HG02885 (cell line): ENCODE results near the gene NLRC3.
"Not testable (repeated sequence)": the region's sequence is repeated elsewhere in the genome, so short reads cannot be mapped to it uniquely, and the experiment has no call there.

Experiments
- ATAC-seq: cut with Tn5 transposase; IDR thresholded peaks from one replicate; pipeline ENCODE4 v1.9.1; 2021; ENCODE audit warnings: mild to moderate bottlenecking; ENCODE audit not compliant: unreplicated experiment, poor library complexity

NLRC3 gene

DNA sequence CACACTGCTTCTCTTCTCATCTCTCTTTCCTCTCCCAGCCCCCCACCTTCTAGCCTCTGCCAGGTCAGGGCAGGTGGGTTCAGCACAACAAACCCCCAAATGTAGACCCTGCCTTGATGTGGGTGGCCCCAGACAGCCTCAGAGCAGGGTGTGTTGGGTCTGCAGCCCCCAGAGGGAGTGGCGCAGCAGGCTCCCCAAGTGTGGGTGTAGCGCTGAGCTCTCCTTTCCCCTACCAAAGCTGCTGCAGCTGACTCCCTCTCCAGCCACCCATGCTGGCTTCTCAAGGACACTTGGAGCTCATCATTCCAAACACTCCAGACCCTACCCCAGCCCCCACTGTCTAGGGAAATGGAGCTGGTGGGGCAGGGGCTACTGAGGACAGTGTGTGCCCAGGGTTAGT is 27.3 kb downstream of the NLRC3 start:
- ATAC-seq, result no peak

DNA sequence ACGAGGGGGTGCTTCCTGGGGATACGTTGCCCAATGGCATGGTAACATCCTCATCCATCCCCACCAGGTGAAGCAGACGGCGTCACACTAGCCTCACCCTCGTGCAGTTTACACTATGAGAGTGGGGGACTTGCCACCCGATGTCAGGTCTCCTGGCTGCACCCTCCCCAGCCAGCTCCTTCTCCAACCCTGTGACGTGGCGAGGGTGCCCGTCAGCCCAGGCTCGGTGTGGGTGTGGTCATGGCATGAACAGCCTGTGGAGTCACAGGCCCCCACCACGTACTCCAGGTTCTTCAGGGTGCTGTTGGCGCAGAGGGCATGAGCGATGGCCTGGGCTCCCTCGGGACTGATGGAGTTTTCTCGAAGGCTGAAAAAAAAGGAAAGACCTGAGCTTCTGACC is 28.3 kb downstream of the NLRC3 start:
- ATAC-seq, result no peak

DNA sequence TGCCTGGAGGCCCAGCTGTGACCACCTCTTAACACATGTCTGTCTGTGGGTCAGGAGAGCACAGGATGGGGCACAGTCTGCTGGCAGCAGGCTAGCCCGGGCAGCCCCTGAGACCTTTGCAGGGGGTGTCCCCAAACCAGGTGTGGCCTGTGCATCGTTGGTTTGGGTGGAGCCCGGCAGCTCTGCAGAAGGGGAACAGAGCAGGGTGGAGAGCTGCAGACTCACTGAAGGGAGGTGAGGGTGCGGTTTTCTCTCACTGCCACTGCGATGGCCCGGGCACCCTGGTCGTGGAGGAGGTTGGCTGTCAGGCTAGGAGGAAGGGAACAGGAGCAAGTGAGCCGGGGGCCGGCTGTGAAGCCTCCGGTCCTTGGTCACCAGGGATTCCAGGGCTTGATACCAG is 28.8 kb downstream of the NLRC3 start:
- no peak for ATAC-seq

DNA sequence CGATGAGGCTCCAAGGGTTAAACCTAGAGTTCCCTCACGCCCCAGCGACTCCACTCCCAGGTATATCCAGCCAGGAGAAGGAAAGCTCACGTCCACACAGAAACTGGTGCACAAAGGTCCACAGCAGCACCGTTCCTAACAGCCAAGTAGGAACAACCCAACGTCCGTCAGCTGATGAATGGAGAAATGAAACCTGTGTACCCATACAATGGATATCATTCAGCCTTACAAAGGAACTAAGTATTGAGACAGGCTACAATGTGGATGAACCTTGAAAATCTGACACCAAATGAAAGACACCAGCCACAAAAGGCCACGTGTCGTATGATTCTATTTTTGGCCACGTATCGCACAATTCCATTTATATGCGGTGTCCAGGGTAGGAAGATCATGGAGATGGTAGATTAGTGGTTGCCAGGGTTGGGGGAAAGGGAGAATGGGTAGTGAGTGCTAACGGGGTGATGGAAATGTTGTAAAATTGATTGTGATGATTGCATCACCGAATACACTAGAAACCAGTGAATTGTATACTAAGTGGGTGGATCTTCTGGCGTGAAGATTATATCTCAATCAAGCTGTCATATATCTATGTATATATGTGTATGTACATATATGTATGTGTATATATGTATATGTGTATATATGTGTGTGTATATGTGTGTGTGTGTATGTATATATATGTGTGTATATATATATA is 30.1 kb downstream of the NLRC3 start:
- no peak for ATAC-seq

DNA sequence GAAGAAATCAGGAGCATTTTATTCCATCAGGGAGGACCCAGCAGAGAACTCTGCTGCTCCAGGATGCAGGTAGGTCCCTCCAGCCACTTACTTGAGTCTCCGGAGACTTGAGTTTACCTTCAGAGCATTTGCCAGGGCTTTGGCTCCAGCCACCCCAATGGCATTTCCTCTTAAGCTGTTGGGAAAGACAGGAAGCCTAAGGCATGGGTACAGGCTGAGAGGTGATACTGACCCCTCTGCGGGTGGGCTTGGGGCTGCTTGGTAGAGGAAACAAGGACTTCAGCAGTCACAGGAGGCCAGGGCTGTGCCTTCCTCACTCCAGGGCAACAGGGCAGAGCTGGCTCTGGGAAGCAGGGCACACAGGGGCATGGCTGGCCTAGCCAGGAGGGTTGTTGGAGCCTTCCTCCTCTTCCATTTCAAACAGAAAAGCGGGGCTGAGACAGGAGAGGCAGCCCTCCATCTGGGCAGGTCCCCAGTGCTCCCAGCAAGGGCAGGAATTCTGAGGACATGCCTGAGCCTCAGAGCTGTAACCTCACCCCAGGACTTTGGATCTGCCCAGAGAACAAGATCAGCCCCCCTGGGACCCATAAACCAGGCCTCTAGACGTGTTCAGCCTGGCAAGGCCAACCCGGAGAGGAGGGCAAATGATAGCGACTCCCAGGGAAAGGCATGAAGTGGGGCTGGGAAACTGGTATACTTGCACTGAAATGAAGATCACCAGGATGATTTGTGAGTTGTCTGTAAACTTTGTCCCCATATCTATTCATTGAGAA is 34.4 kb downstream of the NLRC3 start:
- no peak for ATAC-seq

DNA sequence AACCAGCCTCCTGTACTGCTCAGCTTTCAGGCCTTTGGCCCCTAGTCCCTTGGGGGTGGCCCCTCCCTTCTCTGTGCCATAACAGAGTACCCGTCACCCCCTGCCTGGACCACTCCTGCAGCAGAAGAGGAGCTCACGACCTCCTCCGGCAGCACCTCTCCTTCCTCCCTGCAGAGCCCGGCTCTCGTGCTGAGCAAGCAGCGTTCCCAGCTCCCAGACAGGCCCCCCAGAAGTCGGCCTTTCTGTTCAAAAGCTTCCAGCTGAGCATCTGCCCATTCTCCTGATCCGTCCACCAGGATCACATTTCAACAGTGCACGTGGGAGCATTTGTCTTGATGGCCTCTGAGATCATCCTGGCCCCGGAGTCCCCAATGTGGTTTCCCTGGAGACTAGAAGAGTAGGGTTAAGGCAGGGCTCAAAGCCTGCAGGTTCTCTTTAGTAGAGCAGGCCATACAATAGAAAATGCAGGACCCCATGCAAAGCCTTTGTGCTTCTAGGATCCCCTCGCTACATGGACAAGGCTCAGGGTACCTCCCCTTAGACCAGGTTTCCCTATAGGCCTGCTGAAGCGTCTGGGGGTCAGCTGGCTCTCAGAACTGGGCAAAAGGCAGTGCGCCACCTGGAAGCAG is 35.6 kb downstream of the NLRC3 start:
- ATAC-seq, result no peak

DNA sequence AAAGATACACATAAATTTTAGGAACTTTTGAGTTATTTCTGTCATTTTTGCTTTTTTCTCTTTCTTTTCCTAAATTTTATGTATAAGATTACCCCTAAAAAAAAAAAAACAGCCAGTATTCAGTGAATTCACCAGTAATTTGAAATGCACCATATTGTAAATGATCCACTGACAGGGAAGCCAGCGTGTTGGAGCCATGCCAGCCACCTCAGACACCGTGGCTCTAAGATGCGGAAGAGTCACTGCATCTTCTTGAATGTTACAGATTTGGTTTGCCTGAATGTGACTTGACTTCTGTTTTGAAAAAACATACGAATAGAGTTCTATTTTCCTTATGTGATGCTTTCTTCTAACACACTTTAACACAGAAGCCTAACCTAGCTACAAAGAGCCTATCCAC is 39.0 kb downstream of the NLRC3 start:
- ATAC-seq, result no peak

DNA sequence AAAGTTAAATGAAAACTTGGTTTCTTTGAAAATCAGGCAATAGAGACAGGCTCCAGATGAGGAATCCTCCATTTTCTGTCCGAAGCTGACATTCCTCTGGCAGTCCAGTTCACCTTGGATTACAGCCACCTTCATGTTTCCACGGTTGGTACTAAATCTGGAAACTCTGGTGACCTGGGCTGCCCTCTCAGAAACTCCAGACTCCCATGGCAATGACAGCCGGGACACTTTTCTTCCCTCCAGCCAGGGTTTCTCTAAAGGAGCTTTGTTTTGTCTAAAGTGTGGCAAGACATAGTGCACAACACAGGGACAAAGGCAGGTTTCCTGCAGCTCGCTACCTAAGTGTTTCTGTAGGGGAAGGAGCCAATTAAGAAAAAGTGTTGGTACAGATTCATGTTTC is 40.4 kb downstream of the NLRC3 start:
- no peak for ATAC-seq

DNA sequence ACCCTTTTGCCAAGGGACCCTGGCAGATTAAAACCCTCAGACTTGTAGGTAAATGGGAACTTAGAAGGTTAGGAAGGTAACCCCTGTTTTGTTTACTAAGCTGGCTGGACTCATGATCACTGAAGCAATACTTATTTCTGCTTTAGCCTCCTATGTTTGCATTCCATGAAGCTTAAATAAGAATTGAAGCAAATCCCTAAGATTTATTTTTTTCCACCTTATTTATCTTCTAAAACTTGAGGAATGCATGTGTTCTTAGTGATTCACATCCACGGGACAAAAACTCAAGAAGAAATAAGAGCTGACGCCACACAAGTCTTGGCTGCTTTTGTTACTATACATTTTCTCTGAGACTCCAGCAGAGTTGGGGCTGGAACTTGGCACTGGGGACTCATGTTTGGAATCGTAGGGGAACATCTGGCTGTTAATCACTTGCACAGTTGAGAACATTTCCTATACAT is 40.9 kb downstream of the NLRC3 start:
- ATAC-seq, result no peak

DNA sequence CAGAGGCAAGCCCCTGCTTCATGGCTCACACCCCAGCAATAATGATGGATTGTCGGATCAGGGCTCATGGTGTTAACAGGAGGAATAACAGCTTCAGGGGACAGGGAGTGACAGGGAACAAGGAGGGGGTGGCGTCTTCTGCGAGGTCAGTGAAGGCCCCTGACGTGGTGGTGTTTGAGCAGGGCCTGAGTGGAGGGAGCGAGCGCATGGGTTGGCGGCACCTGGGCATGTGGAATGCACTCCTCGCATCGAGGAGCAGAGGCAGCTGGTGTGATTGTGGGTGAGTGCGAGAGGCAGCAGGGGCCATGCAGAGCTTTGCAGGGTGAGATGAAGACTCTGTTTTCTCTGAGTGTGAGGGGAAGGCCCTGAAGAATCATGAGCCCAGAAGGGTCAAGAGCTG is 43.1 kb downstream of the NLRC3 start:
- ATAC-seq, result no peak

DNA sequence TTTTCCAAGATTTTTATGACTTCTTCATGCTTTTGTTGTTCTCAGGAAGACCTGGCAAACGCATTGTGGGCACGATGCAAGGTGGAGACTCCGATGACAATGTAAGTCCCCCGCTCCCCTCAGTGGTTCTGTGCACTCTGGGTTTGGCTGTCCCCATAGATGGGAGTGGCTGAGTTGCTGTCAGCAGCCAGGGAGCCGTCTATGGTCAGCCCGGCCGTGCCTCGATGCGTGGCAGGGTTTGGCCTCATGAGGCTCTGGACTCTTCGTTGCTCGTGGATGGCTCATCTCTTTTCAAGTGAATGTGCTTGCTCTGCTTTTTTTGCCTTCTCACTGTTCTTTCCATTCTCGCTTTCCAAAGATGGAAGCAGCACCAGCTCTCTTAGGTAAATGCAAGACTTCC is 44.5 kb downstream of the NLRC3 start:
- ATAC-seq, result no peak

DNA sequence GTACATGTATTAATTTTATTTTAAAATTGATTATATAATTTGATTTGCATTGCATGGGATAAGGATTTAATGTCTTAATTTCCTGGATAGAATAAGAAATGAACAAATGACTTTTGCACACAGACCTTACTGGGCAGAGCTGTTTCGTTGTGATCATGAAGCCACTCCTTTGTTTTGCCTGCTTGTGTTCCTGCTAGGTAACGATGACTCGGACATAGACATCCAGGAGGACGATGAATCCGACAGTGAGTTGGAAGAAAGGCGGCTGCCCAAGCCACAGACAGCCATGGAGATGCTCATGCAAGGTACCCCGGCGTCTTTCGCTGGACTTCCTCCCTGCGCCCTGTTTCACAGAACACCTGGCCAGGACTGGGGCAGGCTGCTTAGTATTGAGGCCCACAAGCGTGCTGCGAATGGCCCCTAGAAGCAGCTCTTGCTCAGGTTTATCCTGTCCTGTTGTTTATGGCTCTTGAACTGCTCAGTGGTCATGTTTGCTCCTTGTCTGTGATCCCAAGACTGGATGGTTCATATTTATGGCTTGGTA is 46.8 kb downstream of the NLRC3 start:
- ATAC-seq, result no peak

DNA sequence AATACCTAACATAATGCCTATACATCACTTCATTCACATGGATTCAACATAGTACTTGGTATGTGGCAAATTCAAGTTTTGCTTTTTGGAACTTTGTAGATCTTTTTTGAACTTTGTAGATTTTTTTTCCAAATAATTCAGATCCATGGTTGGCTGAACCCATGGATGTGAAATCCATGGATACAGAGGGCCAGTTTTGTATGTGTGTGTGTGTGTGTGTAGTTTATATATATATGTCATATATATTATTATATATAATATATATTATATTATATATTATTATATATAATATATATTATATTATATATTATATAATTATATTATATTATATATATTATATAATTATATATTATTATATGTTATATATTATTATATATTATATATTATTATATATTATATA is 48.0 kb downstream of the NLRC3 start:
- no peak for ATAC-seq

DNA sequence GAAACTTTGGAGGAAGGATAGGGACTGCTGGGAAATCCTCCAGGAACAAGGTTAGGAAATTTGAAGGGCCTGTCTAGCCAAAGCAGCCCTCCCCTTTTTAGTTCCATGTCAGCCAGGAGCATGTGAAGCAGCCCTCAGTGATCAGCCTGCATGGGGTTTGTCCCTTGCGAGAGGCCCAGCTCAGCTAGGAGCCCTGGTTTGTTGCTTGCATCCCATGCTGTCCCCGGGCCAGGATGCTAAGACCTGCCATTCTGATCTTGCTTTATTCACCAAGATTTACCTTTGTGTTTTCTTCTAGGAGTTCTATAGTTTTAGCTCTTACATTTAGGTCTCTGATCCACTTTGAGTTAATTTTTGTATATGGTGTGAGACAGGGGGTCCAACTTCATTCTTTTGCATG is 48.8 kb downstream of the NLRC3 start:
- no peak for ATAC-seq

DNA sequence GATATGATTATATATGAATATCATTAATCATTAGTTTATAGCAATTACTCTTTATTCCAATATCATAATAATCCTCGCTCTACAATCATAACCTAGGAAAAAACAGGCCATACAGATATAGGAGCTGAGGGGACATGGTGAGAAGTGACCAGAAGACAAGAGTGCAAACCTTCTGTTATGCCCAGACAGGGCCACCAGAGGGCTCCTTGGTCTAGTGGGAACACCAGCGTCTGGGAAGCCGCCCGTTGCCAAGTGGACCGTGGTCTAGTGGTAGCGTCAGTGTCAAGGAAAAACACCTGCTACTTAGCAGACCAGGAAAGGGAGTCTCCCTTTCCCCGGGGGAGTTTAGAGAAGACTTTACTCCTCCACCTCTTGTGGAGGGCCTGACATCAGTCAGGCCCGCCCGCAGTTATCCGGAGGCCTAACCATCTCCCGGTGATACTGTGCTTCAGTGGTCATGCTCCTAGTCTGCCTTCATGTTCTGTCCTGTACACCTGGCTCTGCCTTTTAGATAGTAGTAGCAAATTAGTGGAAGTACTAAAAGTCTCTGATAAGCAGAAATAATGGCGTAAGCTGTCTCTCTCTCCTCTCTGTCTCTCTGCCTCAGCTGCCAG is 49.9 kb downstream of the NLRC3 start:
- ATAC-seq, result not testable (repeated sequence)

DNA sequence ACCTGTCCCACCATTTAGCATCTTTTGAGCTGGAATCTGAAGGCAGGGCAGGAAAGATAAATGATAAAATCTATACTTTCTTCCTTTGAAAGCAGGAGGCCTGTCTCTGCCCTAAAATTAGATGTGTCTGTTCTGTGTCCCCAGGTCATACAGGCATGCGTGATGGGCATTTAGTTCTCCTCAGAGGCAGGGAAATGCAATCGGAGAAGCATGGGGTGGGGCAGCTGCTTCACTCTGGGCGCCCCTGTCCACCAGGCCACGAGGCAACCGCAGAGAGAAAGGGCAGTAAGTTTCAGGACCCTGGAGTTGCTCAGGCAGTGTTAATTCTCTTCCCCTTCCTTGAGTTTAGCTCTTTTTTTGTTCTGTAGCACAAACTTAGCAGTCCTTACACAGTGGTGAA is 51.3 kb downstream of the NLRC3 start:
- no peak for ATAC-seq

DNA sequence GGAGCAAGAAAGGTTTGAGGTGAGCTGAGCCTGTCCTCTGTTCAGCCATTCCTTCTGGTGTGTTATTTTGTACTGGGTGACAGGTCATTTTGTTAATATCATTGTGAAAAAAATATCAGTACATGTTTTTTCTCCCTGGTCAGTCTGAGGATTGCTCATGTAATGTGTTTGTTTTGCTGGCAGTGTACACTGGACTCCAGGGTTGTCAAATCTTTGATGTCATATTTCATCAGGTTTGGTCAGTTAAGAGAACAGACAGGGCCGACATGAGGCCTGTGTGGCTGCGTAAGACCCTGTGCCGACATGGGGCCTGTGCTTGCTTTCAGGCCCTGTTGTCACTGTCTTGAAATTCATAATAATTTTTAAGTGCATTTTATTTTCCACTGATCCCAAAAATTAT is 53.9 kb downstream of the NLRC3 start:
- ATAC-seq, result no peak

DNA sequence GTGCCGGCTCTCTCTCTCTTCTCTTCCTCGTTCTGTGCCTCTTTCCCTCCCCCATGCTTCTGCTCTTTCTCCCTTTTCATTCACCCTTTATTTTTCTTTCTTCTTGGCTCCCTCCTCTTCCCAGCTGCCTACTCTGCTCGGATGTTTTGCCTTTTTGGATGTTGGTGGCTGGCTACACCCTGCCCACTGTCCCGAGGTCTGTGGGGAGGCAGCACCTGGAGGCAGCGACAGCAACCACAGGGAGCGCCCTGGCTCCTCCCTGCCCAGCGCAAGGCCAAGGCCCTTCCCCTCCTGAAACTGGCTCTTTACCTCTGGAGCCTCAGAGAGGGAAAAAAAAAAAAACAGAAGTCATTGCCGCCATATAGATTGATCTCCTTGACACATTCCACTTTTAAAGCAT is 56.4 kb downstream of the NLRC3 start:
- no peak for ATAC-seq

DNA sequence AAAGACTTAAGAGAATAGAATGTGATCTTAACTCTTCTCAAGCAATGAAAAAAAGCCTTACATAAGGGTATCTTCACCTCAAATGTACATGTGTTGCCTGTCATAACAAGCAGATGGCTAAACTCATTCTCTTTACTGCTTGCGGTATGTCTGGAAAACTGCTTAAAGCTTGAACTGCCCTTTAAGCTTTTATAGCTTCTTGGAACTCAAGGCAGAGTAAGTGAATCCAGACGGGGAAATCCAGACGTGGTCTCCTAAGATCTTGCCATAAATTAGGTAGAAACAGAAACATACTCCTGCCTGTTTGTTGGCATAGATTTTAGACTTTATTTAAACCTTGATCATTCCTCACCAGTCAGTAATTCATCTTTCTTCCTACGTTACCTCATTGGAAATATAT is 56.8 kb downstream of the NLRC3 start:
- ATAC-seq, result no peak

DNA sequence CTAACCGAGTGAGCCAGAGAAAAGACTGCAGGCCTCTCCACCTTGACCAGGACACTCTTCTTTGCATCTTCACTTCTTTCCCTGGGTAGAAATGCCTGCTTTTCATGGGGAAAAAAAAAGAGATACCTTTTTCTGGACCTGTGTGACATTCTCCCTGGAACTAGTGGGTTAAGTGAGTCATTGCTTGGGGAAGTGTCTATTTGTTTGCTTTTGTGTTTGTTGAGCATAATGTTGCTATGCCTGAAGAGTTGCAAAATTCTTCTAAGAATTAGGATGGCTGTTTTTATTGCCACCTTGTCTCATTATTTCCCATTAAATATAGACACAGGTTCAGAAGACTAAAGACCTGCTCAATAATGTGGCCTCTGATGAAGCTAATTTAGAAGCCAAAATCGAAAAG is 57.6 kb downstream of the NLRC3 start:
- no peak for ATAC-seq

DNA sequence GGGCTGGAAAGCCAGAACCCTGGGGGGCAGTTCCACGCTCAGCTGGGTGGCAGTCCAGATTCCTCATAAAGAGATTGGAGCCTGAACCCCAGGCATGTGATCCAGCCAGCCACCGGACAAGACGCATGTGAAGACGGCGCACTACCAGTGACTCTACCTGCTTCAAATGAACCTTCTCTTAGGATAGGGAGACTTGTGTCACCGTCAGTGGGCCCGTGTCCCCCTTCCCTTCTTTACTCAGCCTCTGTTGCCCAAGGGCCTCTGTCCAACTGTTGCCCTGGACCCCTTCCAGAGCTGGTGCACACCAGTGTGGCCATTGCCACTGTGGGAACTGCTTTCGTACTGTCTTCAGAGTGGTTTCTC is 58.2 kb downstream of the NLRC3 start:
- ATAC-seq, result no peak
